ENCODE results near the gene TFPT. TPM values are rescaled to one million over a fixed set of nuclear protein-coding genes. Genes with fewer than 3 reads are reported as not detected.

Gene TFPT
- total and polyA plus RNA-seq, 10 of the 15 experiments (the other 5 are each of a cell fraction or from before 2014, with no cell fraction given) = 1.7 to 40.2 (median 25.6) TPM

- no peak for FAIRE-seq
- in situ Hi-C loops (cut with MboI) = no loop called here
- POLR2A ChIA-PET = no interaction called here
- no peak for TF ChIP-seq GATAD2B (conservative IDR thresholded peaks at IDR 0.05; ENCODE audit: low read depth)
- peak; percentile 47; the same call in 1 of the 2 replicates for TF ChIP-seq POLR2A (IDR thresholded peaks at IDR 0.05; ENCODE audit: low read depth, low read length)
- no peak for TF ChIP-seq LARP7 (IDR thresholded peaks at IDR 0.05)
- no peak for TF ChIP-seq BACH1 (IDR thresholded peaks at IDR 0.05; ENCODE audit: borderline replicate concordance)
- H3K4me1 ChIP-seq (ENCODE audit: control insufficient read depth, insufficient read depth, low read length) = peaks cover 4% of the 10 kb centered on the region; the same call in 1 of the 2 replicates
- BruUV-seq (replicated peaks) = no TSS peak
- intact Hi-C loops (cut with micrococcal nuclease; ENCODE audit: unreplicated experiment) = no loop called here
- SMC1A ChIA-PET (ENCODE audit: uncharacterized antibody, unreplicated experiment) = interaction anchor here (1.0 kb wide), 1 partner anchor 20 kb away, joined by 3 read pairs; no protein-coding TSS in a partner anchor
- no peak overlapping the region for H3K4me2 ChIP-seq (ENCODE audit: control insufficient read depth, insufficient read depth)
- CTCF ChIA-PET = no interaction called here
- peaks cover 21 to 22% of the 10 kb centered on the region in 2 experiments; a peak in 3 of 4 replicates for H3K36me3 ChIP-seq (ENCODE audit: control insufficient read depth in 2 of 2, insufficient read depth in 2 of 2, low read length in 1 of 2)
- H3K9me3 ChIP-seq (replicated peaks; ENCODE audit: control insufficient read depth, insufficient read depth, low read length) = no peaks in the 10 kb centered on the region
- RAD21 ChIA-PET (ENCODE audit: unreplicated experiment) = no interaction called here
- no peaks in the 10 kb centered on the region for H3K27me3 ChIP-seq (replicated peaks in 1 of 2; ENCODE audit: control insufficient read depth in 2 of 2, insufficient read depth in 2 of 2, low read length in 1 of 2)
- no peak for ATAC-seq
- H3K9ac ChIP-seq (ENCODE audit: control insufficient read depth, insufficient read depth, low read length) = no peak overlapping the region
- DNase-seq (ENCODE audit: low read depth, low spot score) = no peak
- no peak overlapping the region for H2AFZ ChIP-seq (ENCODE audit: control insufficient read depth, low read depth, low read length)
- 95% methylated on average over 11 of the region's 11 CpGs for WGBS (ENCODE audit: insufficient coverage, insufficient replicate concordance, low lambda C conversion rate, missing lambda C conversion rate)
- peaks cover 8% of the 10 kb centered on the region for H3K79me2 ChIP-seq (ENCODE audit: control insufficient read depth, insufficient read depth, low read length)
- no peaks in the 10 kb centered on the region for H4K20me1 ChIP-seq (ENCODE audit: control insufficient read depth, insufficient read depth)
- H3K4me3 ChIP-seq = no peak overlapping the region
- no peak overlapping the region for H3K27ac ChIP-seq (ENCODE audit: control insufficient read depth, insufficient read depth)
Measured at GRCh38 chr19:54156490-54156889, 41.0 kb upstream of the TFPT start.

- POLR2A ChIA-PET = interaction anchor here (0.7 kb wide), 1 partner anchor 19 kb away, joined by 3 read pairs; the partner anchor contains the start of gene CNOT3
- H3K4me3 ChIP-seq = no peak overlapping the region
- intact Hi-C loops (cut with micrococcal nuclease; ENCODE audit: unreplicated experiment) (no loop called here), in situ Hi-C loops (cut with MboI) (no loop called here)
- no peak overlapping the region for H3K27ac ChIP-seq (ENCODE audit: control insufficient read depth, insufficient read depth)
- H3K4me1 ChIP-seq (ENCODE audit: control insufficient read depth, insufficient read depth, low read length) = peaks cover under 1% of the 10 kb centered on the region; the same call in 1 of the 2 replicates
- H3K27me3 ChIP-seq (replicated peaks in 1 of 2; ENCODE audit: control insufficient read depth in 2 of 2, insufficient read depth in 2 of 2, low read length in 1 of 2) = no peaks in the 10 kb centered on the region
- no peak for DNase-seq (ENCODE audit: low read depth, low spot score)
- no peak overlapping the region for H3K4me2 ChIP-seq (ENCODE audit: control insufficient read depth, insufficient read depth)
- no peak for ATAC-seq
- FAIRE-seq = no peak
- RAD21 ChIA-PET (ENCODE audit: unreplicated experiment) = no interaction called here
- no peak overlapping the region for H2AFZ ChIP-seq (ENCODE audit: control insufficient read depth, low read depth, low read length)
- CTCF ChIA-PET = no interaction called here
- H3K9ac ChIP-seq (ENCODE audit: control insufficient read depth, insufficient read depth, low read length) = no peak overlapping the region
- no peak for TF ChIP-seq SREBF1 (IDR thresholded peaks at IDR 0.05; ENCODE audit: low read length)
- TF ChIP-seq POLR2AphosphoS5 (IDR thresholded peaks at IDR 0.05; ENCODE audit: low read length) = 0 out of 2 replicates have a peak, but pooled peaks have one; percentile 17
- TF ChIP-seq POLR2A (IDR thresholded peaks at IDR 0.05; ENCODE audit: low read depth, low read length) = peak; percentile 55; the same call in 1 of the 2 replicates
- no peaks in the 10 kb centered on the region for H4K20me1 ChIP-seq (ENCODE audit: control insufficient read depth, insufficient read depth)
- SMC1A ChIA-PET (ENCODE audit: uncharacterized antibody, unreplicated experiment) = interaction anchor here (1.0 kb wide), 1 partner anchor 19 kb away, joined by 3 read pairs; no protein-coding TSS in a partner anchor
- WGBS (ENCODE audit: insufficient coverage, insufficient replicate concordance, low lambda C conversion rate, missing lambda C conversion rate) = 94% methylated on average over 15 of the region's 19 CpGs
- BruUV-seq (replicated peaks) = no TSS peak
- no peaks in the 10 kb centered on the region for H3K9me3 ChIP-seq (replicated peaks; ENCODE audit: control insufficient read depth, insufficient read depth, low read length)
- peaks cover 8% of the 10 kb centered on the region for H3K79me2 ChIP-seq (ENCODE audit: control insufficient read depth, insufficient read depth, low read length)
- peaks cover 22 to 25% of the 10 kb centered on the region in 2 experiments; a peak in 3 of 4 replicates for H3K36me3 ChIP-seq (ENCODE audit: control insufficient read depth in 2 of 2, insufficient read depth in 2 of 2, low read length in 1 of 2)
Measured at GRCh38 chr19:54155694-54156093, 40.2 kb upstream of the TFPT start.

Measured in GM12878 (cell line).